Measurements from ENCODE around the gene SOHLH1. TPM values are rescaled to one million over a fixed set of nuclear protein-coding genes. Genes with fewer than 3 reads are reported as not detected.

SOHLH1 gene
- 1.4 TPM in 1 of 2 replicates, not detected in the other for polyA plus RNA-seq

GRCh38 chr9:135699440-135699839 lies at the start of gene SOHLH1:
SOHLH1 (minus strand) TSS chr9:135699481; CDS start chr9:135699467, 14 bp downstream.

GRCh38 chr9:135701959-135702721 lies 2.9 kb upstream of the SOHLH1 start, which contains the start of gene KCNT1:
KCNT1 (plus strand) TSS chr9:135702185; CDS start chr9:135702259, 74 bp downstream.

GRCh38 chr9:135662758-135663450 lies 36.4 kb downstream of the SOHLH1 start, which contains the start of gene LCN9:
LCN9 (plus strand) TSS chr9:135663309; CDS start chr9:135663322, 13 bp downstream.

Other genes with a start within 250 kb of the SOHLH1 start
- gene PPP1R26, start 219.7 kb downstream of the SOHLH1 start, polyA plus RNA-seq = 0.62 and 1.8 TPM in 2 replicates
- 10.9 and 12.8 TPM in 2 replicates for gene MRPS2, start 198.8 kb downstream of the SOHLH1 start, polyA plus RNA-seq
- gene LCN1, start 178.0 kb downstream of the SOHLH1 start, polyA plus RNA-seq = not detected in 2 replicates
- not detected in 2 replicates for gene OBP2A, start 153.4 kb downstream of the SOHLH1 start, polyA plus RNA-seq
- gene PAEP, start 137.7 kb downstream of the SOHLH1 start, polyA plus RNA-seq = not detected in 2 replicates
- not detected in 2 replicates for gene GLT6D1, start 59.9 kb downstream of the SOHLH1 start, polyA plus RNA-seq
- gene LCN9, start 36.2 kb downstream of the SOHLH1 start, polyA plus RNA-seq = not detected in 2 replicates
- gene KCNT1, start 2.7 kb upstream of the SOHLH1 start, polyA plus RNA-seq = 0.07 and 0.82 TPM in 2 replicates
- 2.3 and 5.1 TPM in 2 replicates for gene CAMSAP1, start 208.1 kb upstream of the SOHLH1 start, polyA plus RNA-seq